Kidney epithelial cell (primary cell): ENCODE measurements around the gene GOLGA6A. TPM values are rescaled to one million over a fixed set of nuclear protein-coding genes. Genes with fewer than 3 reads are reported as not detected.

Source experiments
- DNase-seq: peaks from one replicate; pipeline ENCODE4 v3.0.0-alpha.2; 2010; ENCODE audit warnings: low read depth
- H3K27me3 ChIP-seq: 2 replicates; pipeline ENCODE4 v1.6.0; 2011; ENCODE audit warnings: low read length; ENCODE audit not compliant: control insufficient read depth, insufficient read depth
- H3K36me3 ChIP-seq: 2 replicates; pipeline ENCODE4 v1.5.1; 2011; ENCODE audit warnings: low read length; ENCODE audit not compliant: control insufficient read depth, insufficient read depth
- H3K4me3 ChIP-seq: 2 replicates; pipeline ENCODE4 v1.5.1; 2011; ENCODE audit warnings: low read depth, mild to moderate bottlenecking, control low read depth, low read length
- CTCF ChIP-seq: IDR thresholded peaks from 2 replicates; pipeline ENCODE4 v1.5.1; 2011; ENCODE audit warnings: mild to moderate bottlenecking, moderate library complexity, low read length, control low read depth, inconsistent platforms; ENCODE audit not compliant: insufficient read depth, poor library complexity, severe bottlenecking
- total RNA-seq: library from RNA; depleted of rRNA; stranded (reverse); fragments of >200 nt; gene quantifications from 2 replicates; pipeline ENCODE4 v1.2.3, GENCODE V29; 2015

The GOLGA6A gene
- total RNA-seq, 1 donor from 2014 or later: not detected

- peaks cover 6% of the 10 kb centered on the region for H3K36me3 ChIP-seq
- H3K4me3 ChIP-seq: no peak overlapping the region
- no peaks in the 10 kb centered on the region for H3K27me3 ChIP-seq
- no peak for DNase-seq
- no peak for TF ChIP-seq CTCF
Measured at GRCh38 chr15:74025436-74025835, 56.9 kb downstream of the GOLGA6A start.

- Histone ChIP-seq H3K4me3 (no peak overlapping the region), H3K36me3 (peaks cover 6% of the 10 kb centered on the region), H3K27me3 (no peaks in the 10 kb centered on the region)
- DNase-seq: no peak
- TF ChIP-seq CTCF: no peak
Measured at GRCh38 chr15:74024687-74025086, 57.7 kb downstream of the GOLGA6A start.

GRCh38 chr15:74022706-74023470 lies 59.5 kb downstream of the GOLGA6A start:
- no peaks in the 10 kb centered on the region for H3K27me3 ChIP-seq
- no peak for DNase-seq
- no peak overlapping the region for H3K4me3 ChIP-seq
- H3K36me3 ChIP-seq: peaks cover 6% of the 10 kb centered on the region
- no peak for TF ChIP-seq CTCF

Other genes with a start within 250 kb of the GOLGA6A start
- gene TBC1D21, start 209.0 kb downstream of the GOLGA6A start, total RNA-seq: not detected in 2 replicates
- 67.2 and 81.3 TPM in 2 replicates for gene LOXL1, start 156.1 kb downstream of the GOLGA6A start, total RNA-seq
- gene STOML1, start 90.3 kb downstream of the GOLGA6A start, total RNA-seq: 13.6 and 18.3 TPM in 2 replicates
- gene PML, start 87.8 kb downstream of the GOLGA6A start, total RNA-seq: 94.1 and 146 TPM in 2 replicates
- 1.0 and 1.2 TPM in 2 replicates for gene ISLR2, start 48.0 kb upstream of the GOLGA6A start, total RNA-seq
- 0.25 and 0.48 TPM in 2 replicates for gene ISLR, start 91.2 kb upstream of the GOLGA6A start, total RNA-seq
- 1.8 and 3.9 TPM in 2 replicates for gene STRA6, start 120.2 kb upstream of the GOLGA6A start, total RNA-seq
- gene CCDC33, start 153.8 kb upstream of the GOLGA6A start, total RNA-seq: 0.25 TPM in 1 of 2 replicates, not detected in the other